K562 (cell line): ENCODE measurements around the gene AIMP1. TPM values are rescaled to one million over a fixed set of nuclear protein-coding genes. Genes with fewer than 3 reads are reported as not detected.
A peak's percentile ranks its signal among the peaks of the same experiment; 100 is the strongest.

Experiments used
- BMI1 ChIP-seq: fragments of 150-350 bp; IDR thresholded peaks from 2 replicates; pipeline ENCODE4 v1.6.1; 2014; ENCODE audit warnings: low read length
- CBFA2T3 ChIP-seq: fragments of 450-650 bp; IDR thresholded peaks from 2 replicates; pipeline ENCODE4 v1.6.1; 2017
- CTCF ChIP-seq, 3 experiments: IDR thresholded peaks in 2 of 3; conservative IDR thresholded peaks in 1 of 3; 2 replicates each; pipeline ENCODE4 v1.5.1; 2011 to 2012; ENCODE audit warnings: low read length in 3 of 3, mild to moderate bottlenecking in 3 of 3, control low read depth in 2 of 3, improper control_type of control experiment in 1 of 3, inconsistent platforms in 1 of 3, low read depth in 1 of 3, mixed read lengths in 1 of 3, moderate library complexity in 1 of 3; ENCODE audit not compliant: insufficient read depth in 2 of 3
- DACH1 ChIP-seq: fragments of 450-650 bp; IDR thresholded peaks from 2 replicates; pipeline ENCODE4 v1.6.1; 2018; ENCODE audit not compliant: partially characterized antibody
- HDAC2 ChIP-seq: fragments of 450-650 bp; IDR thresholded peaks from 2 replicates; pipeline ENCODE4 v1.6.1; 2016; ENCODE audit warnings: mild to moderate bottlenecking
- HEY1 ChIP-seq: fragments of 250-450 bp; sonication (Bioruptor Pico); IDR thresholded peaks from 2 replicates; pipeline ENCODE4 v1.5.0; 2020; ENCODE audit warnings: mild to moderate bottlenecking, moderate library complexity, borderline replicate concordance
- MAZ ChIP-seq, 2 experiments: fragments of 450-650 bp in 1 of 2; sonication (generic) in 1 of 2; formaldehyde crosslinking; IDR thresholded peaks in 1 of 2; conservative IDR thresholded peaks in 1 of 2; 2 replicates each; pipeline versions ENCODE4 v1.4.0 to v1.5.0; 2020; ENCODE audit warnings: mild to moderate bottlenecking in 1 of 2, missing genetic modification reagents in 1 of 2
- MBD2 ChIP-seq: sonication (generic); IDR thresholded peaks from 2 replicates; pipeline ENCODE4 v1.6.1; 2016; ENCODE audit warnings: low read depth, borderline replicate concordance
- MTA1 ChIP-seq: fragments of 450-650 bp; IDR thresholded peaks from 2 replicates; pipeline ENCODE4 v1.6.1; 2017; ENCODE audit warnings: borderline replicate concordance
- MYBL2 ChIP-seq, 2 experiments: fragments of 450-650 bp in 1 of 2; sonication (generic) in 1 of 2; formaldehyde crosslinking in 1 of 2; IDR thresholded peaks; 2 replicates each; pipeline versions ENCODE4 v1.6.1 to v1.8.1; 2017 to 2022; ENCODE audit warnings: borderline replicate concordance in 1 of 2, inconsistent platforms in 1 of 2, low read depth in 1 of 2, mild to moderate bottlenecking in 1 of 2, missing genetic modification reagents in 1 of 2, moderate library complexity in 1 of 2
- NFYB ChIP-seq: IDR thresholded peaks from 2 replicates; pipeline ENCODE4 v1.6.1; 2011; ENCODE audit warnings: mild to moderate bottlenecking, moderate library complexity; ENCODE audit not compliant: insufficient read length; ENCODE audit errors: extremely low read depth
- NR2C1 ChIP-seq, 2 experiments: fragments of 450-650 bp; IDR thresholded peaks; 2 replicates each; pipeline ENCODE4 v1.6.1; 2017; ENCODE audit warnings: mild to moderate bottlenecking in 2 of 2, antibody characterized with exemption in 1 of 2, inconsistent platforms in 1 of 2, missing compliant biosample characterization in 1 of 2, missing genetic modification characterization in 1 of 2
- NR2C2 ChIP-seq, 2 experiments: fragments of 200-800 bp in 1 of 2; sonication (Bioruptor generic) in 1 of 2; sonication (generic) in 1 of 2; formaldehyde crosslinking in 1 of 2; IDR thresholded peaks; 2 replicates each; pipeline versions ENCODE4 v1.6.1 to v1.8.0; 2016 to 2022; ENCODE audit warnings: mild to moderate bottlenecking in 1 of 2, missing compliant biosample characterization in 1 of 2, missing genetic modification characterization in 1 of 2, missing genetic modification reagents in 1 of 2
- POLR2A ChIP-seq: fragments of 450-650 bp; conservative IDR thresholded peaks from 2 replicates; pipeline ENCODE4 v1.6.1; 2016
- POLR2B ChIP-seq: fragments of 450-650 bp; IDR thresholded peaks from 2 replicates; pipeline ENCODE4 v1.6.1; 2018; ENCODE audit warnings: low read depth; ENCODE audit not compliant: partially characterized antibody
- RBFOX2 ChIP-seq: fragments of 200-400 bp; formaldehyde crosslinking; IDR thresholded peaks from 2 replicates; pipeline ENCODE4 v1.6.1; 2017; ENCODE audit warnings: low read depth, mild to moderate bottlenecking, low read length, moderate library complexity
- TAL1 ChIP-seq: fragments of 450-650 bp; IDR thresholded peaks from 2 replicates; pipeline ENCODE4 v1.6.1; 2016; ENCODE audit warnings: mild to moderate bottlenecking
- TCF3 ChIP-seq: sonication (generic); formaldehyde crosslinking; IDR thresholded peaks from 2 replicates; pipeline ENCODE4 v1.4.0; 2020; ENCODE audit warnings: mild to moderate bottlenecking, missing genetic modification reagents
- TEAD1 ChIP-seq, 2 experiments: fragments of 450-650 bp in 1 of 2; sonication (generic) in 1 of 2; formaldehyde crosslinking; IDR thresholded peaks; 2 replicates each; pipeline versions ENCODE4 v1.4.0 to v1.8.0; 2020 to 2022; ENCODE audit warnings: mild to moderate bottlenecking in 2 of 2, missing genetic modification reagents in 1 of 2
- TEAD2 ChIP-seq: fragments of 450-650 bp; IDR thresholded peaks from 2 replicates; pipeline ENCODE4 v1.6.1; 2016; ENCODE audit warnings: missing genetic modification characterization, control low read depth, missing compliant biosample characterization
- TEAD4 ChIP-seq, 2 experiments: sonication (generic) in 1 of 2; formaldehyde crosslinking in 1 of 2; IDR thresholded peaks; 2 replicates each; pipeline versions ENCODE4 v1.6.1 to v1.8.0; 2012 to 2022; ENCODE audit warnings: borderline replicate concordance in 1 of 2, inconsistent platforms in 1 of 2, low read length in 1 of 2, mild to moderate bottlenecking in 1 of 2, missing genetic modification reagents in 1 of 2
- ZBTB7A ChIP-seq: IDR thresholded peaks from 2 replicates; pipeline ENCODE4 v1.6.1; 2011; ENCODE audit warnings: low read depth, mild to moderate bottlenecking, low read length, moderate library complexity, borderline replicate concordance; ENCODE audit not compliant: control insufficient read depth
- ZFP36 ChIP-seq: fragments of 150-350 bp; IDR thresholded peaks from 2 replicates; pipeline ENCODE4 v1.6.1; 2018; ENCODE audit warnings: low read length, low read depth; ENCODE audit not compliant: partially characterized antibody
- ZNF212 ChIP-seq: fragments of 450-650 bp; formaldehyde crosslinking; IDR thresholded peaks from 2 replicates; pipeline ENCODE4 v1.4.0; 2020; ENCODE audit warnings: mild to moderate bottlenecking
- ZNF3 ChIP-seq: fragments of 250-450 bp; sonication (Bioruptor Pico); IDR thresholded peaks from 2 replicates; pipeline ENCODE4 v1.5.0; 2021; ENCODE audit warnings: mild to moderate bottlenecking, moderate library complexity
- ZNF41 ChIP-seq: fragments of 250-450 bp; sonication (Bioruptor Pico); conservative IDR thresholded peaks from 2 replicates; pipeline ENCODE4 v1.4.0; 2020; ENCODE audit warnings: mild to moderate bottlenecking
- ZZZ3 ChIP-seq: fragments of 450-650 bp; IDR thresholded peaks from 2 replicates; pipeline ENCODE4 v1.6.1; 2016; ENCODE audit warnings: antibody characterized with exemption, mild to moderate bottlenecking, moderate library complexity
- polyA plus RNA-seq, 8 experiments: library from polyadenylated mRNA; depleted of rRNA in 4 of 8; stranded (reverse) in 5 of 8; unstranded in 3 of 8; fragments of >200 nt; fragmentation: Nextera tagmentation in 2 of 8; fragmentation: Illumina TruSeq in 1 of 8; extraction: Ambion mirVana in 2 of 8; extraction: Trizol in 1 of 8; gene quantifications; 2 replicates each; pipeline versions ENCODE4 v1.2.1 to v1.2.3, GENCODE V29; 2011 to 2014; ENCODE audit warnings: inconsistent platforms in 1 of 8, missing spikeins in 1 of 8
- total RNA-seq, 7 experiments: library from RNA; depleted of rRNA in 6 of 7; stranded (reverse); fragments of >200 nt in 6 of 7; fragmentation: Illumina TruSeq in 2 of 7; extraction: Trizol in 2 of 7; gene quantifications; 2 replicates each; pipeline versions ENCODE4 v1.2.1 to v1.2.3, GENCODE V29; 2011 to 2021; ENCODE audit warnings: low replicate concordance in 1 of 7

Gene AIMP1
- total and polyA plus RNA-seq, 9 of the 15 experiments (the other 6 are each of a cell fraction or from before 2014, with no cell fraction given) = 39.9 to 141 (median 70.1) TPM

GRCh38 chr4:106315968-106316772 lies at the start of gene AIMP1, which contains the start of gene TBCK (continued):
- TF ChIP-seq TEAD1 (CRISPR knock-in tag; IDR thresholded peaks at IDR 0.05) (peak in 1 of 2 experiments; percentile 56; a peak in 1 of 4 replicates), POLR2B (peak; percentile 75), ZNF3 (CRISPR knock-in tag) (no peak), DACH1 (peak; percentile 98), HEY1 (CRISPR knock-in tag) (no peak), ZZZ3 (peak; percentile 85; the same call in 1 of the 2 replicates), HDAC2 (0 out of 2 replicates have a peak, but pooled peaks have one; percentile 38), NR2C2 (CRISPR knock-in tag; IDR thresholded peaks at IDR 0.05) (no peak), NR2C2 (tag; IDR thresholded peaks at IDR 0.05) (peak; percentile 81), TEAD4 (IDR thresholded peaks at IDR 0.05; ENCODE audit: low read length) (no peak), TEAD4 (CRISPR knock-in tag; IDR thresholded peaks at IDR 0.05; ENCODE audit: borderline replicate concordance) (no peak), MBD2 (peak; percentile 69), TAL1 (peak; percentile 54), NR2C1 (IDR thresholded peaks at IDR 0.05) (peak; percentile 73), NR2C1 (tag; IDR thresholded peaks at IDR 0.05) (peak; percentile 73), MAZ (CRISPR knock-in tag; conservative IDR thresholded peaks at IDR 0.05 in 1 of 2, IDR thresholded peaks at IDR 0.05 in 1 of 2) (peak; percentile 13 to 17; a peak in 2 of 4 replicates), ZBTB7A (peak; percentile 23; the same call in 1 of the 2 replicates), CBFA2T3 (no peak), TCF3 (CRISPR knock-in tag) (peak; percentile 24; the same call in 1 of the 2 replicates), ZNF41 (CRISPR knock-in tag) (0 out of 2 replicates have a peak, but pooled peaks have one; percentile 39), ZNF212 (CRISPR knock-in tag) (no peak), POLR2A (peak; percentile 93), RBFOX2 (peak; percentile 95), TEAD2 (tag) (no peak), NFYB (no peak), MYBL2 (IDR thresholded peaks at IDR 0.05; ENCODE audit: low read depth) (no peak), MYBL2 (CRISPR knock-in tag; IDR thresholded peaks at IDR 0.05; ENCODE audit: borderline replicate concordance) (no peak), ZFP36 (peak; percentile 27), CTCF (IDR thresholded peaks at IDR 0.05 in 2 of 3, conservative IDR thresholded peaks at IDR 0.05 in 1 of 3; ENCODE audit: insufficient read depth in 2 of 3, low read depth in 1 of 3, low read length in 3 of 3) (0 out of 6 replicates have a peak, but pooled peaks of 1 of the 3 experiments have one; percentile 10), BMI1 (no peak), MTA1 (peak; percentile 99)
